Umbilical cord (tissue), 2 donors: ENCODE measurements around the gene KCNQ5. TPM values are rescaled to one million over a fixed set of nuclear protein-coding genes. Genes with fewer than 3 reads are reported as not detected.

ENCODE experiments used
- DNase-seq: peaks from one replicate; pipeline ENCODE4 v3.0.0-alpha.2; 2015; ENCODE audit warnings: low spot score
- total RNA-seq: library from RNA; depleted of rRNA; stranded (reverse); fragments of >200 nt; gene quantifications from one replicate; pipeline ENCODE4 v1.2.3, GENCODE V29; 2014; ENCODE audit warnings: low replicate concordance; ENCODE audit not compliant: insufficient read depth

KCNQ5 gene
- total RNA-seq, 1 donor from 2014 or later, result 28.2 TPM

- peak; percentile 40 for DNase-seq
Observed at GRCh38 chr6:72675396-72675795, 53.5 kb downstream of the KCNQ5 start.

GRCh38 chr6:72676995-72677394, 55.1 kb downstream of the KCNQ5 start:
- DNase-seq, result no peak

GRCh38 chr6:72677740-72678139, 55.9 kb downstream of the KCNQ5 start:
- DNase-seq, result no peak

GRCh38 chr6:72683797-72684196, 61.9 kb downstream of the KCNQ5 start:
- DNase-seq, result no peak

GRCh38 chr6:72689107-72689954, 67.5 kb downstream of the KCNQ5 start:
- no peak for DNase-seq

- DNase-seq, result no peak
Observed at GRCh38 chr6:72691249-72691648, 69.4 kb downstream of the KCNQ5 start.

- no peak for DNase-seq
Observed at GRCh38 chr6:72696055-72696454, 74.2 kb downstream of the KCNQ5 start.

- no peak for DNase-seq
Observed at GRCh38 chr6:72699159-72699558, 77.3 kb downstream of the KCNQ5 start.

GRCh38 chr6:72702421-72702820, 80.6 kb downstream of the KCNQ5 start:
- no peak for DNase-seq

GRCh38 chr6:72703093-72703492, 81.2 kb downstream of the KCNQ5 start:
- no peak for DNase-seq

GRCh38 chr6:72704979-72705378, 83.1 kb downstream of the KCNQ5 start:
- DNase-seq, result no peak

GRCh38 chr6:72709431-72709830, 87.6 kb downstream of the KCNQ5 start:
- DNase-seq, result no peak

- DNase-seq, result no peak
Observed at GRCh38 chr6:72711731-72712130, 89.9 kb downstream of the KCNQ5 start.

GRCh38 chr6:72712910-72713309, 91.0 kb downstream of the KCNQ5 start:
- DNase-seq, result no peak

GRCh38 chr6:72715119-72715518, 93.3 kb downstream of the KCNQ5 start:
- peak; percentile 15 for DNase-seq

GRCh38 chr6:72716916-72717315, 95.1 kb downstream of the KCNQ5 start:
- no peak for DNase-seq

- peak; percentile 97 for DNase-seq
Observed at GRCh38 chr6:72720464-72720863, 98.6 kb downstream of the KCNQ5 start.

GRCh38 chr6:72721346-72721745, 99.5 kb downstream of the KCNQ5 start:
- peak; percentile 26 for DNase-seq

- DNase-seq, result no peak
Observed at GRCh38 chr6:72724545-72724944, 102.7 kb downstream of the KCNQ5 start.

- DNase-seq, result no peak
Observed at GRCh38 chr6:72728706-72729343, 107.0 kb downstream of the KCNQ5 start.

GRCh38 chr6:72733045-72733444, 111.2 kb downstream of the KCNQ5 start:
- DNase-seq, result no peak

- DNase-seq, result no peak
Observed at GRCh38 chr6:72738091-72738490, 116.2 kb downstream of the KCNQ5 start.

- peak; percentile 54 for DNase-seq
Observed at GRCh38 chr6:72739368-72739779, 117.5 kb downstream of the KCNQ5 start.
